Non-pigmented ciliary epithelial cell (primary cell): Measurements from ENCODE around the gene SUN1.
A peak's percentile ranks its signal among the peaks of the same experiment; 100 is the strongest.

Experiments used
- DNase-seq: peaks from one replicate; pipeline ENCODE4 v3.0.0-alpha.2; 2010; ENCODE audit warnings: low read depth

The SUN1 gene

DNA sequence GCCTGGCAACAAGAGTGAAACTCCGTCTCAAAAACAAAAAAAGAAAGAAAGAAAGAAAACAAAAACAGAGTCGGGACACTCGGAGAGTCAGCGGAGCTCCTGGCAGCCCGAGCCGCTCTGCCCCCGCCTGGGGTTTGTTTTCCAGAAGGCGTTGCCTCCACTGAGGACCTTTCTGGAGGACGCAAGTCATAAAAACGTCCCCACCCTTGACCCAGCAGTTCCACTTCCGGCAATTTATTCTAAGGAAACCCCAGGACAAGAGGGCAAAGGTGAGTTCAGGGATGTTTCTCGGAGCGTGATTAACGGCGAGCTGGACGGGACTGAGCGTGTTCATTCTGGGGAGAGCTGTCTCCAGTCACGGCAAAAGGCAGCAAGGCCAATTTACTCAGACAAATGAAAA is 27.0 kb upstream of the SUN1 start:
- no peak for DNase-seq

DNA sequence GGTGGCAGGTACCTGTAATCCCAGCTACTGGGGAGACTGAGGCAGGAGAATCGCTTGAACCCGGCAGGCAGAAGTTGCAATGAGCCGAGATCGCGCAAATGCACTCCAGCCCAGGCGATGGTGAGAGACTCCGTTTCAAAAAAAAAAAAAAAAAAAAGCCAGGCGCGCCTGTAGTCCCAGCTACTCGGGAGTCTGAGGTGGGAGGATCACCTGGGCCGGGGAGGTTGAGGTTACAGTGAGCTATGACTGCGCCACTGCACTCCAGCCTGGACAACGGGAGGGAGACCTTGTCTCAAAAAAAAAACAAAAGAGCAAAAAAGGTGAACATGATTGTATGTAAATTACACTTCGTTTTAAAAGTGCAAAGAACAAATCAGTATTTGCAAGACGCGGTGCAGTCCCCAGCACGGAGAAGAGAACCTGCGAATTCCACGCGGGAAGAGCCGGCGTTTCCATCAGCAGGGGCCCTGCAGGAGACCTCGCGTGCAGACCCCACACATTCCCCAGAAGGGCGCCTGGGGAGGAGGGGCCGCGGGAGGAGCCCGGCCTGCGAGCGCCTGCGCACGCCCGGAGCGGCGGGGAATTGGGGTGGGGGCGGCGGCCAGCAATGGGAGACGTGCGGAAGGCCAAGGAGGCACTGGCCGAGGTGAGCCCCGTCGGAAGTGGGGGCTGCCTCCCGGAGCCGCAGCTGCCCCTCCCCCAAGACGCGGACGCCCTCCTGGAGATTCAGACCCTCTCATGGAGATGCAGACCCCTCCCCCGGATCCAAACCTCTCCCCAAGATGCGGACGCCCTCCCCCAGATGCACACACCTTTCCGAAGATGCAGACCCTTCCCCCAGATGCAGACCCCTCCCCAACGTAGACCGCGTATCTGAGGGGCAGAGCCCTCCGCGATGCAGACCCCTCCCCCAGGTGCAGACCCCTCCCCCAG is 16.7 kb upstream of the SUN1 start:
- DNase-seq, result no peak

DNA sequence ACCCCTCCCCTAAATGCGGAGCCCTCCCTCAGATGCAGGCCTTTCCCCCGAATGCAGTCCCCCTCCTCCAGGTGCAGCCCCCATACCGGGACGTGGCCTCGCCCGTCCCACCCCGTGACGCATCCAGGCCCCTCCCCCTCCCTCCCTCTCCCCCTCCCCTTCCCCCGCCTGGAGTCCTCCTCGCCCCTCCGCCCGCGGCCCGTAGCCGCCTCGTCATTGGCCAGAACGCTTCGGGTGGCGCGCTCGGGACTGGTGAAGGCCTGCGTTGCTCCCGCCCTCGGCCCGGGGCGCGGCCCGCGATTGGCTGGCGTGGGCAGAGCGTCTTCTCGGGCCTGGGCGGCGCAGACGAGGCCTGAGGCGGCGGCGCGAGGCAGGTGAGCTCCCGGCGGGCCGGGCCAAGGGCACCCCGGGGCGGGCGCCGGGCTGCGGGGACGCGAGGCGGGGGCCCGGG is 16.0 kb upstream of the SUN1 start:
- peak; percentile 78 for DNase-seq

DNA sequence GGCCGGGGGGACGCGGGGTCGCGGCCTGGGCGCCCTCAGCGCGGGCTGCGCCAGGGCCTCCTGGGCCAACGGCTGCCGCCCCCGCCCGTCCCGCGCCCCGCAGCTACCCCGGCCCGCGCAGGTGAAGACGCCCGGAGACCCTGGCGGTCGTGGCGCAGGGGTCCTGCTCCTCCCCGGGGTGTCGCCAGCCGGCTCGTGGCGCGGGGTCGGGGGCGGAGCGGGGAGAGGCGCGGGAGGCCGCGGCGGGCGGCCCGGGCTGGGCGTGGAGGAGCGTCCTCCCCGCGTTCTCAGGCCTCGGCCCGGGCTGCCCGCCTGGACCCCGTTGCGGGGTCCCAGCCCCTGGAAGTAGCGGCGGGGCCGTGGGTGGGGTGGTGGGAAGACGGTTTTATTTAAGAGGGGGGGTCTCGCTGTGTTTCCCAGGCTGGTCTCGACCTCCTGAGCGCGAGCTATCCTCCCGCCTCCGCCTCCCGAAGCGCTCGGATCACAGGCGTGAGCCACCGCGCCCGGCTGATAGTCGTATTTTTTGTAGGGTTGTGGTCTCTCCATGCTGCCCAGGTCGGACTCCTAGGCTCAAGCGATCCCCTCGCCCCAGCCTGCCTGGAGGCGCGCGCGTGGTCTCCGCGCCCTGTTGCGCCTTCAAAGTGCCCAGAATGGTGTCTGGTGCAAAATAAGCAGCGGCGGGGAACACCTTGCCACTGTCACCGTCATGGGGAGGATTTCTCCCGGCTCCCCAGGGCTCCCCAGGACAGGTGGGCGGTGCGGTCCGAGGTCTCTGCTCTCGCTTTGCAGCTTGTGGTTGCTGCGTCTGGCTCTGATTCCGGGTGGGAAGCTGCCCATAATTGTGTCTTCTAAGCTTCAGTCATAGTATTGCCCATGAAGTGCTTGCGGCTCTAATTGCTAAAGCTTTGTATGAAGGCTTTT is 15.3 kb upstream of the SUN1 start:
- no peak for DNase-seq

DNA sequence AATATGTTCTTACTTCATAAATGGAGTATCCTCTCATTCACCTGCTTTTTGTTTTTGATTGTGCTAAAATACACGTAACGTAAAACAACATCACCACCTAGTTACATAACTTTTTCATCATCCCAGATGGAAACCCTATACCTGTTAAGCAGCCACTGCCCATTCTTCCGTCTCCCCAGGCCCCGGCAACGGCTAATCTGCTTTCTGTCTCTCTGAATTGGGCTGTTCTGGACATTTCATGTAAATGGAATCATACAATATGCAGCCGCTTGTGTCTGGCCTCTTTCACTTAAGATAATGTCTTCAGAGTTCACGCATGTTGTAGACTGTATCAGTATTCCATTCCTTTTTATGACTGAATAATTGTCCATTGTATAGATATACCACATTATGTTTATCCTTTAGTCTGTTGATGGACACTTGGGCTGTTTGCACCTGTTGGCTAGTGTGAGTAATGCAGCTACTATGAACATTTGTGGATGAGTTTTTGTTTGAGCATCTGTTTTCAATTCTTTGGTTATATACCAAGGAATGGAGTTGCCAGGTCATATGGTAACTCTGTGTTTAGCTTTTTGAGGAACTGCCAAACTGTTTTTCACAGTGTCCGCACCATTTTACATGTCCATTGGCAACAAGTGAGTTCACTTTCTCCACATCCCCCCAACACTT is 14.1 kb upstream of the SUN1 start:
- no peak for DNase-seq

DNA sequence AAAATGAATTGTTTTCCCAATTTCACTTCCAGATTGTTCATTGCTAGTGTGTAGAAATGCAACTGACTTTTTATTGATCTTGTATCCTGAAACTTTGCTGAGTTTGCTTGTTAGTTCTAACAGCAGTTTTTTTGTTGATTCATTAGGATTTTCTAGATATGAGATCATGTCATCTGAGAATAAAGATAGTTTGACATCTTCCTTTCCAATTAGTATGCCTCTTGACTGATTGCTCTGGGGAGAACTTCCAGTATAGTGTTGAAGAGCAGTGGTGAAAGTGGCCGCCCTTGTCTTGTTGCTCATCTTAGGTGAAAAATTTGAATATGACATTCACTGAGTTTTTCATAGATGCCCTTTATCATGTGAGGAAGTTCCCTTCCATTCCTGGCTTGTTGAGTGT is 11.9 kb upstream of the SUN1 start:
- no peak for DNase-seq

DNA sequence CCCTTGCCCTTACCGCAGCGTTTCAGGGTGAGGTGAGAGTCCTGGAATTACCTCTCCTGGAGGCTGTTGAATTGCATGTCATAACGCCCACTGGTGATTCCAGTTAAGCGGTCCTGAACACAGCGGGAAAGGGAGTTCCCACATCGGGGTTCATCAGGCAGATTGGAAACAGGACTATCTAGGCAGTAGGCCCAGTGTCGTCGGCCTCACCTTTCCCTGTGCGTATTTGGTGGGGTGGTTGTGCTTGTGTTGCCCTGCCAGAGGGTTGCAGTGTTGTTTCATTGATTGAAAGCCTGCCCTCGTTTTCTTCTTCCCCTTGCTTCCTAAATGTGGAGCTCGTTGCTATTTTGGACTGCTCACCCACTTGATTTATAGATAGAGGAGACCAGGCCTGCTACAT is 10.6 kb upstream of the SUN1 start:
- no peak for DNase-seq

DNA sequence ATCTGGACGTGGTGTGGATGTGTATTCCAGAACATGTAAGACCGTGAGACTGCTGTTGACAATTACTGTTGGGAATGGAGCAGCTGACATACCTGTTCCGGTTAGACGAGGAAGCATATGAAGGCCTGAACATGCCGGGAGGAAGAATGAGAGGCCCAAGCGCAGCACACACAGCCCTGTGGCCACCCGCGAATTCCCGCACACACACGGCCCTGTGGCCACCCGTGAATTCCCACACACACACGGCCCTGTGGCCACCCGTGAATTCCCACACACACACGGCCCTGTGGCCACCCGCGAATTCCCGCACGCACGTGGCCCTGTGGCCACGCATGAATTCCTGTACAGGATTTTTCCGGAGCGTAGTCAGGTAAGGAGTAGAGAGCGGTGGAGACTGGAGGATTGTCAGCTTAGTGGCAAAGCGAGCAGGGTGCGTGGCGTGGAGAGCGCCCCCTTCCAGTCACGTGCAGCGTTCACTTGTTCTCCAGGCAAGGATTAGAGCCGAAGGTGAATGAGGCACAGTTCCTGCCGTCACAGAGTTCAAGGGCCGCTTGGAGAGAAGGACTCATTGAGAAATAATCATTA is 9.5 kb upstream of the SUN1 start:
- DNase-seq, result no peak

DNA sequence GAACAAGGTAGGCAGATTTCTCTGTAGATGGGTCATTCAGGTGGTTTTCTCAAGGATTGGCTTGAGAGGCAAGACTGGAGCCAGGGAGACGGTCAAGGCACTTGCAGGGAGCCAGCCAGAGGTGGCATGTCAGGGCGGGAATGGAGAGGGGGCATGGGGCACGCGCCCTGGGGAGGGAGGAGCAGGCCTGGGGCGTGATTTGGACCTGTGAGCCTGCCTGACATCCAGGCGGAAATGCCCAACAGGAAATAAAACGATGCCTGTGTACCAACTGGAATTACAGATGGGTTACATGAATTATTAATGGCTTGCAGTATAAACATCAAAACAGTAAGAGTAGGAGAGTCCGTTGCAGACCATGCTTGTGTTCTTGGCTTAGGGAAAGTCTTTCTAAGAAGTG is 8.6 kb upstream of the SUN1 start:
- no peak for DNase-seq

DNA sequence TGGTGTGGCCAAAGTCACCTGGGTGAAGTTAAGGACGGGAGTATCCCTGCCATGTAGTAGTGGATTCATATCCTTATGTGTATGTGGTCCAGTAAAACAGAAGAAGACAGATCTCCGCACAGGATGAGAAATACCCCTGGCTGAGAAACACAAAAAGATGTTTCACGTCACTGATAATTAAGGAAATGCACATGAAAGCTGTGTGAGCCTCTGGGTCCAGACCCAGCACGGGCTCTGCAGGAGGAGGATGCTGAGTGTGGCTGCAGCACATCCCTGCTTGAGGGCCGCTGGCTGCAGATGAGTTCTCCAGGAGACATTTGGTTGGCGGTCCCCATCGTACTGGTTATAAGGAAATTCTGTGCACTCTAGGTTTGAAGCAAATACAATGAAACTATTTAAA is 8.2 kb upstream of the SUN1 start:
- no peak for DNase-seq

DNA sequence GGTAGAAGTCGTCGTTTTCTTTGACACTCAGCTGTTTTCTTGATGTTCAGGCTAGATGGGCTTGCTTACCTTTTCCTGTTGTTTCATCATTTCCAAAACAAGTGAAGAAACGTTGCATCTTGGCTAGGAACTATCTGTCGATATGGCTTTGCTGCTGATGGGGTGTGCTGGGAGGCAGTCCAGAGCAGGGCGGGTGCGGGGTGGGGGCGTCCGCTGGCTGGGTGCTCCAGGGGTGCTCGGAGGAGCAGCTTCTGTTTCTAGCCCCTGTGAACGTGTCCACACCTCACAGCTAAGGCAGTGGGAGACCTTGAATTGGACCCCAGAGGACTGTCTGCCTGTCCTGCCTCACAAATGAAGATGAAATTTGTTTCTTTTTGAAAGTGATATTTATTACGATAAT is 7.6 kb upstream of the SUN1 start:
- DNase-seq, result no peak

DNA sequence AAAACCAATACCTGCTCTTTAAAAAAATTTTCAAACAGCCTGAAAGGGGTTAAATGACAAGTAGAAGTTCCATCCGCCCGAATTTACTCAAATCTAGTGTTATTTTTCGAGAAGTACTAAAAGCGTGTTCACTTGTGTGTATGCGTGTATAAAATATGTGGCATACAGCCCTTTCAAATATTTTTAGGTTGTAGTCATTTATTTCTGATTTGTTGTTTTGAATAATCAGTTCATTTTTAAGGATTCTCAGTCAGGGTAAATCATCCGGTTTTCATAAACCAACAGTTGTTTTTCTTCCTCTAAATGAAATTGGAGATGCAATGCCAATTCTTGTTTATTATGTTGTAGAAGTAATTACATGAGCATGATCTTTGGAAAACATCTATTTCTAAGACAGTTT is 6.9 kb upstream of the SUN1 start:
- no peak for DNase-seq

DNA sequence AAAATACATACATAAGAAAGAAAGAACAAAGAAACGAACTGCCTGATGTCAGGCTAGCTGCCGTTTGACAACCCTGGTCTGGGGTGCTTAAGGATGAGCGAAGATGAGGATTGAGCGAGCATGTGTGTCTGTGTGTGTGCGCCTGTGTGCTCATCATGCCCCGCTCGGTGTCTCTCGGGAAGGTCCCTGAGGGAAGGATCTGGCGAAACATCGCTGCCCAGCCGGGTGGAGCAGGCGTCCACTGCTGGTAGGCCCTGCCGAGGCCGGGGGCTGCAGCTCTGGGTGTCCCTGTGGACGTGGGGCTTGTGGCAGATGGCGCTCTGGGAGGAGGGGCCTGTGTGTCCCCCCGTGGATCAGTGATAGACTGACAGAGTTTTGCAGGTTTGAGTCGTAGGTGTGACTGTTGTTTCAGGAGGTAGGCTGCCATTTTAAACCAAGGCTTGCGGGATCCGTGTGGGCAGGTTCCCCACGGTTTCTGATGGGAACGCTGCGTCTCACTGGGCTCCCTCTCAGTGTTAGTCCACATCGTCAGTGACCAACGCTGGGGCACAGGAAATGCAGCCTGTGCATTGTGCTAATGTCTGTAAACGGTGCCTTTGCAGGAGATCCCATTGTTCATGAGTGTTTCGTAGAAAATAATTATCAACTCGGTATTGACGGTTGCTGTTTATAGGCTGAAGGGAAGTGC is 5.9 kb upstream of the SUN1 start:
- DNase-seq, result no peak

DNA sequence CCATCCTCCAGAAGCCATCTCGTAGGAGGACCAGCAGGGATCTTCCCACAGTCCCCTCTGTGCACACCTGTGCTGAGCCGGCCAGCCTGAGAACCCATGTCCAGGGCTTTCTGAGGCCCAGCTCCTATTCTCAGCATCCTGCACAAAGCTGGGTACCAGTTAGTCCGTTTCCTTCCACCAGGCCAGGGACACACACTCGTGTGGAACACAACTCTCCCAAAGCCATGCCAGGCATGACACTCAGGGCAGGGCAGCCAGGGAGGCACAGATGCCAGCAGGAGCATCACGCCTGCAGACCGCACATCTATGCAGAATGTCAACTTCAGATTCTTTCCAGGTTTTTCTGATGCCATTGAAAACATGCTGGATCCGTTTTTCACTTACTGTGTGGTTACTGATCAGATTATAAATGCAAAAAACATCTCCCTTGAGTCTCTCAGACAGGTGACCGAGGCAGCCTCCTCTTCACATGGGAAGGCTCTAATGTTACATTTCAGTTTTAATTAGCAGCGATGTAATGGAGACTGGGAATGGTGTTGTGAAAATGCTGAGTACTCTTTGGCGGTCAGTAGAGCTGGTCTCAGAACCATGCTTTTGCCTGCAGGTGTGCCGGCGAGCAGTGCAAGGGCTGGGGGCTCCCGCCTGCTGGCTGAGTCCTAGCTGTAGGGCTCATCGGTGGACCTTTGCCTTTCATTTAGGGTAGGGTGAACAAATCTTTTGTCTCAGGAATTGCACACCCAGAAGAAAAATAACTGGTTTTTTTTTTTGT is 3.3 kb upstream of the SUN1 start:
- DNase-seq, result no peak

DNA sequence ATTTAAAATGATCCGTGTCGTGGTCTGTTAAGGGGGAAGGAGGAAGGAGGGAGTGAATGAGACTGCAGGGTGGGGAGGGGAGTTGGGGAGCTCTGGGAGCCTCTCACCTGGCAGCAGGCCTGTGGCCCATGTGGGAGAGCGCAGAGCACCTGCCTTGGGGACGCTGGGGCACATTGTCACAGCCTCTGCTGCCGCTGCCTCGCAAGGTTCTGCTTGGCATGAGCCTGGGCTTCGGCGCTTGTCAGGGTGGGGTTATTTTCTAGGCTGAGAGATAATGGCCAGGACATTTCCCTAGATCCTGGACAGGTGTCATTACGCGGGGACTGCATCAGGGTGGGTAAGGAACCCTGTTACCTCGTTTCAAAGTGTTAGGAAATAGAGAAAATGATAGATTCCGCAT is 2.2 kb upstream of the SUN1 start:
- no peak for DNase-seq

DNA sequence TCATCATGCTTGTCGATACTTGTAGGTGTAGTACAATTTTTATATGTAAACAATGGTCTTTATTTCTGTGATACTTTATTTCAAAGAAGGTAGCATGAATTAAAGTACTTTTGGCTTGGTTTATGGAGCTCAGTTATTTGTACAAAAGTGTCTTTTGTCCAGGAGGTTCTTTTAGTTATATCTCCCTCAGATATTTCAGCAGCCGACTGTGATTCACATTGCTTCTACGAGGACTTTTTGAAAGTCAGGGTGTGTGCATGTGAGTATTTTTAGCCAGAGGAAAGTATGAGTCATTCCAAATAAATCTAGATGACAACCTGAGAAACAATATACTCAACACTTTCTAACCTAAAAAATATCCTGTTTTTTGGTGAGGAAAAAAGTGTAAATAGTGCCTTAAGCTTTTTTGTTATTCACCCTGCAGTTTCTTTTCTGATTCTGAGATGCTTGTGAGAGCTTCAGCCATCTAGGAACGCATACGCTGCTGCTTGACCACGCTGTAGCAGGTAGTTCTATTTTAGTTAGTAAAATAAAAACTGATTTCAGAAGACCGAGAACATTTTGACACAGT is 595 bp upstream of the SUN1 start:
- no peak for DNase-seq

DNA sequence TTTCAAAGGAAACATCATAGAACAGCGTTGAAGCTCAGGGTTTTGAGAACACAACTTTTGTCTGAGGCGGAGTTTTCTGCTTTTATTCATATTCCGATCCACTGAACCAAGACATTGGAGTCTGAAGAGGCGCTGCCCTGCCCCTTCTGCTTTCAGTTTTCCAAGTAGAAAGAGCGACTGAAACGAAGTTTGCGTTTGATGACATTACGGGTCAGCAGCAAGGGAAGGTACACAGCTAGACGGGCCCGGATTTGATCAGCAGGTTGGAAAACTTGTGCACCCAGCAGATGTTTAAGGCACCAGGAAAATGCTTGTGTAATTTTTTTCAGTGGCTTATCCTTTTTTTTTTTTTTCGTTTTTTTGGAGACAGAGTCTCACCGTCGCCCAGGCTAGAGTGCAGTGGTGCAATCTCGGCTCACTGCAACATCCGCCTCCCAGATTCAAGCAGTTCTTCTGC is 720 bp downstream of the SUN1 start:
- DNase-seq, result no peak

DNA sequence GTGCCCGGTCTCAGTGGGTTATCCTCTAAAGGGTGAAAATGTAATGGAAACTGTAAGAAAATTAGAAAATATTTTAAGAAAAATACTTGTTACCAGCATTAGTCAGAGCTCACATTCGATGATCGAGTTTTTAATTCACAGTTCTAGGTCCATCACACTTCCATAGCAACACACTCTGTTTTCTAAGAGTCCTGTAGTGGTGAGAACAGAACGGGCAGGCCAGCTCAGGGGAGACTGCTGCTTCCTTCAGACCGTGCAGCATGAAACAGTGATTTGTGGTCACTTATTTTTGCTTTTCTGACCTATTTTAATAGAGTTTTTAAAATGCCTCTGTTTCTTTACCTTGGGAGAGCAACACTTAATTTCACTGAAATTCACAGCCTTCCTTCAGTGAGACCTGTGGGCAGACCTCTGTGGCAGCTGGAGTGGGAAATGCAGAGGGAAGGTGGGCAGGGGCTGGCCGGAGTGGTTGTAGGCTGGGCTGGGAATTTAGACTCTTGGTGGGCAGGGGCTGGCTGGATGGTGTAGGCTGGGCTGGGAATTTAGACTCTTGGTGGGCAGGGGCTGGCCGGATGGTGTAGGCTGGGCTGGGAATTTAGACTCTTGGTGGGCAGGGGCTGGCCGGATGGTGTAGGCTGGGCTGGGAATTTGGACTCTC is 1.5 kb downstream of the SUN1 start:
- no peak for DNase-seq

DNA sequence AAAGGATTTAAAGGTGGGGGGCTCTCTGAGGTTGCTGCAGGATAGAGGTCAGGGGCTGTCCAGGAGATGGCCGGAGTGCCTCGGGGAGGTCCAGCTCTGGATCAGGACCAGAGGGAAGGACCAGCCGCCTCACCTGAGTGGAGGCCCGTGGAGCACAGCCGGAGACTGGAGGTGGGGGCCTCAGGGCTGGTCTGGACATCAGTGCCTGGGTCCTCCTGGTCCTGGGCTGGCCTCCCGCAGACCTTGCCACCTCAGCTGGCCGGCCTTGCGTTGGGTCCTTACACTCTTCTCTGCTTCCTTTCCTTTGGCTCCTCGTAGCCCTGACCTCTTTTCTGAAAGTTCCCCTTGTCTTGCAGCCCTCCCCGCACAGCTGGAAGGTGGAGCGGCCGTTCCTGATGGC is 2.0 kb downstream of the SUN1 start:
- DNase-seq, result no peak

DNA sequence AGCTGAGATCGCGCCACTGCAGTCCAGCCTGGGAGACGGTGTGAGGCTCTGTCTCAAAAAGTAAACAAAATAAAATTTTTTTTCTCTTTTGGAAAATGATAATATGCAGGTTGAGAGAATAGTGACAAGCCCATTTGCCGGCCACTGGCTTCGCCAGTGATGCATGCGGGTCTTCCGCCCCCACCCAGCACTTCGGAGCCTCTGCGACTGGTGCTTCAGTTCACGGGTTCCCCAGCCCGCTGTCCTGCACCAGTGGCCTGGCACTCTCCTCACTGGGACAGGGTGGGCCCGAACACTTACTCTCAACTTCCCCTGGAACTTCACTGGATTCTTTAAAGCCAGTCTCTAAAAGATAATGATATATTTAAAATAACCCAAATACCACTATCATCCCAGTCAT is 2.7 kb downstream of the SUN1 start:
- no peak for DNase-seq
